ENCODE data around the gene OAT.

OAT gene

GRCh38 chr10:124462348-124462695, 43.6 kb upstream of the OAT start:
- no peaks in the 10 kb centered on the region for H3K36me3 ChIP-seq
- H3K27me3 ChIP-seq, result no peaks in the 10 kb centered on the region
- H3K4me3 ChIP-seq (ENCODE audit: low read depth, low read length), result peak overlapping the region; percentile 56
- TF ChIP-seq CTCF (IDR thresholded peaks at IDR 0.05; ENCODE audit: low read depth, low read length), result no peak
- H3K9me3 ChIP-seq, result no peaks in the 10 kb centered on the region
- no peaks in the 10 kb centered on the region for H3K4me1 ChIP-seq
- DNase-seq, result no peak

GRCh38 chr10:124461642-124462347, 43.1 kb upstream of the OAT start, which contains the start of gene LHPP:
Gene LHPP (plus strand): TSS chr10:124461823. CDS start chr10:124461863, 40 bp downstream.
- TF ChIP-seq CTCF (IDR thresholded peaks at IDR 0.05; ENCODE audit: low read depth, low read length), result no peak
- H3K9me3 ChIP-seq, result no peaks in the 10 kb centered on the region
- peak; percentile 79 for DNase-seq

GRCh38 chr10:124460144-124460543, 41.4 kb upstream of the OAT start:
- Histone ChIP-seq H3K9me3 (no peaks in the 10 kb centered on the region), H3K27me3 (peaks cover 6% of the 10 kb centered on the region), H3K4me1 (no peaks in the 10 kb centered on the region), H3K4me3 (ENCODE audit: low read depth, low read length) (no peak overlapping the region), H3K36me3 (no peaks in the 10 kb centered on the region)
- no peak for TF ChIP-seq CTCF (IDR thresholded peaks at IDR 0.05; ENCODE audit: low read depth, low read length)
- DNase-seq, result no peak

More at GRCh38 chr10:124461642-124462347, 43.1 kb upstream of the OAT start, which contains the start of gene LHPP:
- no peaks in the 10 kb centered on the region for H3K4me1 ChIP-seq
- H3K27me3 ChIP-seq, result no peaks in the 10 kb centered on the region
- no peaks in the 10 kb centered on the region for H3K36me3 ChIP-seq
- H3K4me3 ChIP-seq (ENCODE audit: low read depth, low read length), result peak within 1 kb of the TSS; percentile 56

- Histone ChIP-seq H3K9me3 (no peaks in the 10 kb centered on the region), H3K4me1 (no peaks in the 10 kb centered on the region), H3K36me3 (no peaks in the 10 kb centered on the region), H3K4me3 (ENCODE audit: low read depth, low read length) (no peak overlapping the region), H3K27me3 (peaks cover 11% of the 10 kb centered on the region)
- DNase-seq, result no peak
- no peak for TF ChIP-seq CTCF (IDR thresholded peaks at IDR 0.05; ENCODE audit: low read depth, low read length)
Measured at GRCh38 chr10:124459395-124459794, 40.7 kb upstream of the OAT start.

- Histone ChIP-seq H3K36me3 (no peaks in the 10 kb centered on the region), H3K4me3 (ENCODE audit: low read depth, low read length) (no peak overlapping the region), H3K9me3 (no peaks in the 10 kb centered on the region), H3K4me1 (no peaks in the 10 kb centered on the region), H3K27me3 (peaks cover 16% of the 10 kb centered on the region)
- no peak for TF ChIP-seq CTCF (IDR thresholded peaks at IDR 0.05; ENCODE audit: low read depth, low read length)
- no peak for DNase-seq
Measured at GRCh38 chr10:124458889-124459288, 40.2 kb upstream of the OAT start.

- no peaks in the 10 kb centered on the region for H3K4me1 ChIP-seq
- peaks cover 21% of the 10 kb centered on the region for H3K27me3 ChIP-seq
- no peaks in the 10 kb centered on the region for H3K9me3 ChIP-seq
- no peak for DNase-seq
- no peak overlapping the region for H3K4me3 ChIP-seq (ENCODE audit: low read depth, low read length)
- no peak for TF ChIP-seq CTCF (IDR thresholded peaks at IDR 0.05; ENCODE audit: low read depth, low read length)
- H3K36me3 ChIP-seq, result no peaks in the 10 kb centered on the region
Measured at GRCh38 chr10:124458473-124458872, 39.8 kb upstream of the OAT start.
